CD4-positive, alpha-beta T cell treated with Interleukin-6 for 4 hours (primary cell): ENCODE data around the gene AOX1.
"Not testable (repeated sequence)": the region's sequence is repeated elsewhere in the genome, so short reads cannot be mapped to it uniquely, and the experiment has no call there.

ENCODE experiments used
- DNase-seq: peaks from one replicate; pipeline ENCODE4 v3.0.0-alpha.2; 2020; ENCODE audit warnings: mixed read lengths

Gene AOX1

DNA sequence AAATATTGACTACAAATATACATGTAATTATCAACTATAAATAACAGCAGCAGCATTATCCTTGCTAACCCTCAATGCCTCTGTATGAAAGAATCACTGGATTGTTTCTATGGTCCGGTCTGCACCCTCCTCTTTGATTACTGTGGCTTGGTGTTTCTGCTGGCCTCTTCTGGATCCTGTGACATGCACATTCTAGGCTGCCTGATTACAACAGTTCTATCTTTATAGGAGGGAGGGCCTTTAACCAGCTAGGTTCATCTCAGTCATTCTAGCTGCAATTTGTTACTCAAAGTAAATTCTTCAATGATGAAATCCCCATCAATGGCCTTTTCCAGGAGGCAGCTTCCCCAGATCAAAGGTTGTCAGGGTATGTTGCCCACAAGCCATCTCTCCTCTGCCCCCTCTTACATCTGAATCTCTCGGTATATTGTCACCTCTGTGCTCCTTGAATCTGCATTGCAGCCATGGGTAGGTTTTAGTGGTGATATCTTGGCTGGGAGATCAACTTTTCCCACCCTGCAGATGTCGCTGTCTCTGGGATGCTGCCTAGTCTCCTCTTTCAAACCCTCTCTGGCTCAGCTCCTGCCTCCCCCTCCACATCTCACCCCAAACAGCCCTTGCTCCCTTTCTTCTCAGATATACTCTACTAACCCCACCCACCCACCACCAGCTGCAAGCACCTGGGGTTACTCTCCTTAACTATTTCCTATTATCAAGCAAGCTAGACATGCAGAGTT, 119.7 kb downstream of the AOX1 start:
- no peak for DNase-seq

DNA sequence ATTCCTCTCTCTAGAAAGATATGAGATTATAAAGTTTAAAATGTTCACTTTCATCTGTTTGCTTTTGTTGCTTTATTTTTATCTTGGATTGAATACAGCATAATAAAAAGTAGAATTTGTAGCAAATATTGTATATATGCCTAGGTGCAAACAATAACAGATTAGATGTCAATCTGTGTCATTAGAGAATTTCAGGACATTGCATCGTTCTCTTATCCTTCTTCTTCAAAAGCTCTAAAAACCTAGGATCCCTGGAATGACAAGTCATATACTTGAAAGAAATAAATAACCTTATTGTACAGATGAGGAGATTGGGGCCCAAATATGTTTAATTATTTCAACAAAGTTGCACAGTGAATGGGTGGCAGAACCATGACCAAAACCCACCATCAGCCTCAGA, 123.1 kb downstream of the AOX1 start:
- no peak for DNase-seq

DNA sequence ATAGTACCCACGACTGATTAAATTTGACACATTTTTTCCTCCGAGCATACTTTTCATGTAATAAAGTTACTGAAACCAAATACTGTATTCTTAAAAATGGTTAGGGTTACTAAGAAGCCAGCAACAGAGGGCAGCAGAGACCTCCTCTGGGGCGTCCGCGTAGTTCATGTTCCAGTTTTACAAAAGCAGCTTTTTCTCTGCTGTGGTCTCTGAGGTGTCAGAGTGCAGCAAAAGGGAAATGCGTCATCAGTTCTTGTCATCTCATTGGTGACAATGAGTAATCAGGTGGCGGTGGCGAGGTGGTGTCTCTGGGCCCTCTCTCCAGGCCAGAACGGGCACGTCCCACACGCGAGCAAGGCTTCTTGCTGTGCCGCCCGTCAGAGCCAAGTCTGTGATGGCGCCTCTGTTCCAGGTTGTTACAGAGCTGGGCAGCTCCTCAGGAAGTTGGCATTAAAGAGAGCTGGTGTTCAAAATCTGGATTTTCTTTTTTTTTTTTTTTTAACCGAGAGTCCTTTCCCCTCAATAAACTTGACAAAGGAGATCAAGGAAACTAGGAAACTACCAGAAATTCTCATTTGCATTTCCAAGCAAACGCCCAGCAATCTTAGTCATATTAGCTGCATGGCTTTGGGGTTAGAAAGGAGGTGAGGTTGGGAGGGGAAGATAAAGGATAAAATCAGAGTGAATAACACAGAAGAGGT, 127.3 kb downstream of the AOX1 start:
- peak; percentile 94 for DNase-seq

DNA sequence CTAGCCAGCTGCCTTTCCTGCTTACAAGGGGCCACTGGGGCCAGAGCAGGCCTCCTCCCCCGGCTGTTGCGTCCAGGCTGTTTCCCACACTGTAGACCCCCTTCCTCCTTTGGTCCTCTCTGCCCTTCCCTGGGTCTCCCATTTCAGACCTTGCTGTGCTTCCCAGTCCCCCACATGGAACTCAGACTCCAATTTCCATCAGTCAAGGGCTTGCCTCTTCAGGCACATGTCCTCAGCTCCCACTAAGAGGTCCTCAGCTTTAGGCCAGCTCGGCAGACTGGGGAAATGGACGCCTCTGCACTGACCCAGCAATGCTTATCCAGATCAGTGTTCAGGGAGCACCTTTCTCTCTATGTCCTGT, 127.9 kb downstream of the AOX1 start:
- no peak for DNase-seq

DNA sequence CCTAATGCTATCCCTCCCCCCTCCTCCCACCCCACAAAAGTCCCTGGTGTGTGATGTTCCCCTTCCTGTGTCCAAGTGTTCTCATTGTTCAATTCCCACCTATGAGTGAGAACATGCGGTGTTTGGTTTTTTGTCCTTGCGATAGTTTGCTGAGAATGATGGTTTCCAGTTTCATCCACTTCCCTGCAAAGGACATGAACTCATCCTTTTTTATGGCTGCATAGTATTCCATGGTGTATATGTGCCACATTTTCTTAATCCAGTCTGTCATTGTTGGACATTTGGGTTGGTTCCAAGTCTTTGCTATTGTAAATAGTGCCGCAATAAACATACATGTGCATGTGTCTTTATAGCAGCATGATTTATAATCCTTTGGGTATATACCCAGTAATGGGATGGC, 129.2 kb downstream of the AOX1 start:
- not testable (repeated sequence) for DNase-seq

DNA sequence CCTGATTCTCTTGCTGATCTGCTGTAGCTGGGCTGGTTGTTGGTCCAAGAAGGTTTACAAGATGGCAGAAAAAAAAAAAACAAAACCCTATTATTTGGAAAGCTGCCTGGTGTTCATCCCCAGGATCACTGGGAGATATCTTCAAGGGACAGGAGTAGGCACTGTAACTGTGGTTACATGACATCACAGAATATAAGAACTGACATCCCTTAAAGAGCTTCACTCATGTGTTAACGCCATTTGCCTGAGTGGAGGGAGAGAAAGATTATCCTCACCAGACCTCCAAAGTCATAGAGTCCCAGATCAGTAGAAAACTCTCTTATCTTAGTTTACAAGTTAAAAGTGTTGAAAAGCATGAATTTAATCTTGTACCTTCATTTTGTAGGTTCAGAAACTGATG, 130.6 kb downstream of the AOX1 start:
- no peak for DNase-seq
